Duodenal mucosa (tissue), 2 donors: Measurements from ENCODE around the gene EPB41L2.

ENCODE experiments used
- H3K27ac ChIP-seq: one replicate; pipeline ENCODE4 v1.7.0; 2013; ENCODE audit warnings: low read depth, low read length
- H3K27me3 ChIP-seq, 2 donors: one replicate each; pipeline ENCODE4 v1.7.0; 2013; ENCODE audit warnings: low read length in 2 of 2, control low read depth in 1 of 2; ENCODE audit not compliant: insufficient read depth in 2 of 2, control insufficient read depth in 1 of 2
- H3K36me3 ChIP-seq, 2 donors: one replicate each; pipeline ENCODE4 v1.7.0; 2013; ENCODE audit warnings: low read length in 2 of 2, control low read depth in 1 of 2; ENCODE audit not compliant: insufficient read depth in 2 of 2, control insufficient read depth in 1 of 2
- H3K4me1 ChIP-seq, 2 donors: one replicate each; pipeline ENCODE4 v1.7.0; 2013; ENCODE audit warnings: low read length in 2 of 2, control low read depth in 1 of 2; ENCODE audit not compliant: insufficient read depth in 2 of 2, control insufficient read depth in 1 of 2
- H3K4me3 ChIP-seq, 2 donors: one replicate each; pipeline ENCODE4 v1.7.0; 2013; ENCODE audit warnings: low read length in 2 of 2, low read depth in 1 of 2
- H3K9ac ChIP-seq, 2 donors: one replicate each; pipeline ENCODE4 v1.7.0; 2013; ENCODE audit warnings: low read length in 2 of 2, low read depth in 1 of 2
- H3K9me3 ChIP-seq, 2 donors: one replicate each; pipeline ENCODE4 v1.7.0; 2013; ENCODE audit warnings: low read length in 2 of 2, control low read depth in 1 of 2; ENCODE audit not compliant: control insufficient read depth in 1 of 2

EPB41L2 gene

DNA sequence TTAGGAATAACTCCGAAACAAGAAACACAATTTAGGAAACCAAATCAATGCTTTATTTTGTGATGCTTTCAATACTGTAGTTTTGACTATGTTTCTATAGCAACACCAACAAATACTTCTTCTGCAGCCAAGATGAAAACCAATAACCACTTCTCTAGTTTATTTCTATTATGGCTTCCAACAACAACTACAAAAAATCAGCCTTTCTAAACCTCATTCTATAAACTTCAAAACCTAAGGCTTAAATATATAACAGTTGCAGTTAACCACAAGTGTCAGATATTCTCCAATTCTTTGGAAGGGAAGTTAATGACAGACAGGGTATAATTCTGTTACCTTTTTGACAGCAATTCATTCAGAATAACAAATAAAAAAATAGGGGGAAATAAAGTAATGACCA is 80.9 kb downstream of the EPB41L2 start:
- Histone ChIP-seq H3K4me1 (peaks cover 0 to 5% of the 10 kb centered on the region in 2 donors), H3K4me3 (no peak overlapping the region), H3K9me3 (peaks cover 0 to 6% of the 10 kb centered on the region in 2 donors), H3K36me3 (no peaks in the 10 kb centered on the region), H3K27me3 (no peaks in the 10 kb centered on the region), H3K27ac (no peak overlapping the region), H3K9ac (no peak overlapping the region)

DNA sequence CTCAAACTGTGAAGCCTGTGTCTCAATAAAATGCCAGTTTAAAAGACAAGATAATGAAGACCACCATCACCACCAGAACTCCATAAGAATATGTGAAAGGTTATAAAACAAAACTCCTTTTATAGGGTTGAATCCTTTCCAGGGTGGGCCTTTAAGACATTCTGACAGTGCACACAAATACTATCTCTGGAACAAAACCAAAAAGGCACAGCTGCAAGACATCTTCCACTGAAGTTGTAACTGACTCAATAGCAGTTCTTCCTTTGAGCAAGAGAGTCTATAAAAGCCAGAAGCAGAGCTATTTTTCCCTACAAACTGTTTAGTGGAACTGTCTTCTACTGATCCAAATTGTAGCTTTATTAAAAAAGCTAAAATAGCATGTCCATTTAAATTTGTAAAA is 81.6 kb downstream of the EPB41L2 start:
- no peak overlapping the region for H3K27ac ChIP-seq

DNA sequence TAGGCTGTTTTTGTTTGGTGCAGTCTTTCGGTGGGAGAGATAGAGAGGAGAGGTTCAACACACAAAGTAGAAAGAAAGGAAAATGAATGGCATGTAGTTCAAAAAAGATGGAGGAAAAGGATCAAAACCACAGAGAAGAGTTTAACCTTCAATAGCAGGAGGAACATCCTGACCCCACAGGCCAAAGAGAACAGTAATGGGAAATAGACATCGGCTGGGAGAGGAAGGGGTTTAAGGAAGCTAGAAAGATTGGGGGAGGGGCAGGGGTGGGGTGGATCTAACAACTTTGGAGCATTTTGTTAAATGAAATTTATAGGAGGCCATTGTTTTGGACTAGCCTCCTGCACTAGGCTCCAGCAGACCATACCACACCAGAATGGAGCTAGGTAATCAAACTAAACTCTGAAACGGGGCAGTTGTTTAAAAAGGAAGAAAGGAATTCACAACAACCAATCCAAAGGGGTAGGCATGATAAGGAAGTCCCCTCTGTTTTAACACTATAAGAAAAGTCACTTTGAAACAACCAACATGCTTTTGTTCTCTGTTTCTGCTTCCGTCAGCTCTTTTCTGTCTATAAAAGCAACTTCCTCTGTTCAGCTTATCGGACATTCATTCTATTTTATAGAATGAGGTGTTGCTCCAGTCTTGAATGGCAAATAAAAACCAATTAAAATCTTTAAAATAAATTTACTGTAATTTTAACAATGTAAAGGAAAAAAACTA is 82.6 kb downstream of the EPB41L2 start:
- Histone ChIP-seq H3K9ac (no peak overlapping the region), H3K4me3 (no peak overlapping the region), H3K9me3 (peaks cover 0 to 6% of the 10 kb centered on the region in 2 donors), H3K27me3 (no peaks in the 10 kb centered on the region), H3K36me3 (no peaks in the 10 kb centered on the region), H3K27ac (no peak overlapping the region), H3K4me1 (peaks cover 0 to 5% of the 10 kb centered on the region in 2 donors)

More for the DNA sequence above, 81.6 kb downstream of the EPB41L2 start:
- H3K9ac ChIP-seq: no peak overlapping the region
- H3K9me3 ChIP-seq: peaks cover 0 to 6% of the 10 kb centered on the region in 2 donors
- H3K4me1 ChIP-seq: peaks cover 0 to 5% of the 10 kb centered on the region in 2 donors
- H3K4me3 ChIP-seq: no peak overlapping the region
- no peaks in the 10 kb centered on the region for H3K27me3 ChIP-seq
- no peaks in the 10 kb centered on the region for H3K36me3 ChIP-seq

DNA sequence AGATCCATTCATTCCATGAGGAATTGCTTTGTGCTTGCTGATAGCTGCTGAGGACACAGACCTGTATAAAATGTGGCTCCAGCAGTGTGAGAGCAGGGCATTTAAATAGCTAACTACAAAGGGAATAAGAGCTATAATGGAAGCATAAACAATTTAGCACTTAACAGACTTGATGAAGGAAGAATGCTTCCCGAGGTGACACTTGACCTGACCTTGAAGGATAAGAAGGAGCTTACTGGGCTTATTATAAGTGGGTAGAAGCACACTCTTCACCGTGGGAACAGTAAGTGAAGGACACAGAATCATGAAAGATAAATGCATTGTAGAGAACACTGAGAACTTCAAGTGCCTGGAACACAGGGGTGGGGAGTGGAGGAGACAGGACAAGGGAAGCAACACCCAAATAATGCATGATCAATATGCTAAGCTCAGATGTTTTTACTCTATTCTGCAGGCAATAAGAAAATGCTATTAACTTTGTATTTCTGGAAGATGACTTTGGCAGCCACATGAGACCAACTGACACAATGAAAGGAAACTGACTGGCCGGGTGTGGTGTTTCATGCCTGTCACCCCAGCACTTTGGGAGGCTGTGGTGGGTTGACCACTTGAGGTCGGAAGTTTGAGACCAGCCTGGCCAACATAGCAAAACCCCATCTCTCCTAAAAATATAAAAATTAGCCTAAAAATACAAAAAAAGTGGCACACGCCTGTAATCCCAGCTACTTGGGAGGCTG is 84.2 kb downstream of the EPB41L2 start:
- H3K9me3 ChIP-seq: no peaks in the 10 kb centered on the region
- no peaks in the 10 kb centered on the region for H3K36me3 ChIP-seq
- H3K27me3 ChIP-seq: no peaks in the 10 kb centered on the region
- no peak overlapping the region for H3K4me3 ChIP-seq
- no peak overlapping the region for H3K27ac ChIP-seq
- H3K4me1 ChIP-seq: peaks cover 0 to 5% of the 10 kb centered on the region in 2 donors
- H3K9ac ChIP-seq: no peak overlapping the region

DNA sequence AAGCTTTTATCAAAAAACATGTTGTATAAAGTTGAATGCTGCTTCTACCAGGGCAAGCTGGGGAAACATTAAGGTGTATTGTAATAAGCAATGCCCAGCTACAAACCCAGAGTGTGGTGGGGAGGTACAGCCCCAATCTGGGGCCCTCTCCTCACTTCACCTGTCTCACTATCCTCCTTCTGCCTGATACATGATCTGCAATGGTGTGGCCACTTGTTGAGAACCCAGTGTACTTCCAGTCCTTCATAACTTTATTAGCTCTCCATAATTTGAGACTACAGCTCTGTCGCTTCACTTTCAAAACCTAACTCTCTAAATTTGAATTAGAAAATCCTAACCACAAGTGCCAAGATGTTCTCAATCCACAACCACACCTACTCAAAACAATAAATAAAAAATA is 84.9 kb downstream of the EPB41L2 start:
- no peak overlapping the region for H3K9ac ChIP-seq
- no peak overlapping the region for H3K4me3 ChIP-seq
- peaks cover 0 to 5% of the 10 kb centered on the region in 2 donors for H3K4me1 ChIP-seq
- no peaks in the 10 kb centered on the region for H3K27me3 ChIP-seq
- H3K27ac ChIP-seq: no peak overlapping the region
- no peaks in the 10 kb centered on the region for H3K36me3 ChIP-seq
- H3K9me3 ChIP-seq: no peaks in the 10 kb centered on the region

DNA sequence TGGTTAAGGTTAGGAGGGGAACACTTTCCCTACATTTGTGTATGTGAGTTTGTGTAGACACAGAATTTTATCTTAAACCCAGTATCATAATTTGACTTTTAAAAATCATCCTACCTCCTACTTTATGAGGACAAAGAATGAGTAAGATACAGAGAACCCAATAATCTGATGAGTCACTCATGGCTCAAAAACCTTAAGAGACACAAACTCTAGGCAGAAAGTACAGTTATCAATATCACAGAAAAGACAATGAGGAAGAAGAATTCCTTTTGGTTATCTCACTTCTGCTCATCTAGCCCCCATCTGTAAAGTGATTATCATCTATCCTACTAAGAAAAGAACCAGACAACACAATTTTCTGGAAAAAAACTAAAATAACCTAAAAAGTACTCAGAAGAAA is 87.7 kb downstream of the EPB41L2 start:
- Histone ChIP-seq H3K4me1 (no peaks in the 10 kb centered on the region), H3K9me3 (no peaks in the 10 kb centered on the region), H3K27ac (no peak overlapping the region), H3K9ac (no peak overlapping the region), H3K4me3 (no peak overlapping the region), H3K27me3 (no peaks in the 10 kb centered on the region), H3K36me3 (no peaks in the 10 kb centered on the region)

DNA sequence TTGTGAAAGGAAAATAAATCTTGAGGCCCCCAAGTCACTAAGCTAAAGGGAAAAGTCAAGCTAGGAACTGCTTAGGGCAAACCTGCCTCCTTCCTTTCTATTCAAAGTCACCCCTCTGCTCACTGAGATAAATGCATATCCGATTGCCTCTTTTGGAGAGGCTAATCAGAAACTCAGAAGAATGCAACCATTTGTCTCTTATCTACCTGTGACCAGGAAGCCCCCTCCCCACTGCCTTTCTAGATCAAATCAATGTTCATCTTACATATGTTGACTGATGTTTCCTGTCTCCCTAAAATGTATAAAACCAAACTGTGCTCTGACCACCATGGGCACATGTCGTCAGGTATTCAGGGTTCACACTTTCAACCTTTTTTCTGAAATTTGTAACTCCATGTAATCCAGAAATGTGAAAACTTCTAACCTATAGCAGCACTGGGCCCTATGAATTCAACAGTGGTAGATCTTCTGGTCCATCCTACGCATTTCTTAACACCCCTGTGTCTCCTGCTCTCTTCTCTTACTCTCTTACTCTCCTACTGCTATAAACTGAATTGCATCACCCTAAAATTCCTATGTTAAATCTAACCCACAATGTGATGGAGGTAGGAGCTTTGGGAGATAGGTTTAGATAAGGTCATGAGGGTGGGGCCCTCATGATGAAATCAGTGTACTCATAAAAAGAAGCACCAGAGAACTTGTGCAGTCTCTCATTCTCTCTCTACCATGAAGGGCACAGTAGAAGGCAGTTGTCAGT is 89.3 kb downstream of the EPB41L2 start:
- H3K4me3 ChIP-seq: no peak overlapping the region
- peaks cover 0 to 14% of the 10 kb centered on the region in 2 donors for H3K4me1 ChIP-seq
- H3K36me3 ChIP-seq: no peaks in the 10 kb centered on the region
- H3K9me3 ChIP-seq: no peaks in the 10 kb centered on the region
- no peak overlapping the region for H3K27ac ChIP-seq
- H3K9ac ChIP-seq: no peak overlapping the region
- no peaks in the 10 kb centered on the region for H3K27me3 ChIP-seq

DNA sequence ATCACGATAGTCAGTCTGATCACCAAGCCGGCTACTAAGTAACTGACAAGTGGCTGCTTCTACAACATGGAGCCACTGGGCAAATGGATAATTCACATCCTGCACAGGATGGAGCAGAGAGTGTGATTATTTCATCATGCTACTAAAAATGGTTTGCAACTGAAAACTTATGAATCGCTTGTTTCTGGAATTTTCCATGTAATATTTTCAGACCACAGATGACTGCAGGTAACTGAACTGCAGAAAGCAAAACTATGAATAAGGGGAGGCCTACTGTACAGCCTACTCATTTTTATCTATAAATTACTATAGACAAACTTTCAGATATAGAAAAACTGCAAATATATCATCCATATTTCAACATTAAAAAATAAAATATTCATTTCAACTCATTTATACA is 91.5 kb downstream of the EPB41L2 start:
- Histone ChIP-seq H3K4me3 (no peak overlapping the region), H3K9me3 (no peaks in the 10 kb centered on the region), H3K27ac (no peak overlapping the region), H3K27me3 (no peaks in the 10 kb centered on the region), H3K9ac (no peak overlapping the region), H3K4me1 (peaks cover 0 to 14% of the 10 kb centered on the region in 2 donors), H3K36me3 (no peaks in the 10 kb centered on the region)

DNA sequence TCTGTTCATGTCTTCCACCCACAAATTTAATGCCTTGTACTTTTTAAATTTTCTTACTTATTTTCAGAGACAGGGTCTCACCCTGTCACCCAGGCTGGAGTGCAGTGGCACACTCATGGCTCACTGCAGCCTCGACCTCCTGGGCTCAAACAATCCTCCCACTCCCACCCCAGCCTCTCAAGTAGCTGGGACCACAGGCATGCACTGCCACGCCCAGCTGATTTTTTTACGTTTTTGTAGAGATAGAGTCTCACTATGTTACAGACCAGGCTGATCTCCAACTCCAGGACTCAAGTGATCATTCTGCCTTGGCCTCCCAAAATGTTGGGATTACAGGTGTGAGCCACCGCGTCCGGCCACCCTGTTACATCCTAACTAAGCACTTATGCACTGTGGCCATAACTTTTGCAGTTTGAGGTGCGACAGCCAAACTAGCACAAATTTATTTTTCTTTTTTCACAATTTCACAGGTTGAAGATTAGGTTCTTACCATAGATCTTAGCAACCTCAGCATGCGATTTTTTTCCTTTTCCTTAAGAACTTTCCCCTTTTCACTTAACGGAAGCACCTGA is 92.1 kb downstream of the EPB41L2 start:
- no peaks in the 10 kb centered on the region for H3K9me3 ChIP-seq
- peaks cover 0 to 14% of the 10 kb centered on the region in 2 donors for H3K4me1 ChIP-seq
- H3K4me3 ChIP-seq: no peak overlapping the region
- no peak overlapping the region for H3K27ac ChIP-seq
- H3K9ac ChIP-seq: no peak overlapping the region
- H3K36me3 ChIP-seq: no peaks in the 10 kb centered on the region
- H3K27me3 ChIP-seq: no peaks in the 10 kb centered on the region
